NCI-H128 (cell line): ENCODE data around the gene TSPAN6.

Experiments
- DNase-seq: peaks from one replicate; lab custom pipeline; 2025; ENCODE audit not compliant: unreplicated experiment; lab: John Stamatoyannopoulos, UW

TSPAN6 gene

GRCh38 chrX:100636321-100636991 is at the start of gene TSPAN6:
Gene TSPAN6 (minus strand): TSS chrX:100636806. CDS start chrX:100636694, 112 bp downstream.
- peak; percentile 54 for DNase-seq

DNA sequence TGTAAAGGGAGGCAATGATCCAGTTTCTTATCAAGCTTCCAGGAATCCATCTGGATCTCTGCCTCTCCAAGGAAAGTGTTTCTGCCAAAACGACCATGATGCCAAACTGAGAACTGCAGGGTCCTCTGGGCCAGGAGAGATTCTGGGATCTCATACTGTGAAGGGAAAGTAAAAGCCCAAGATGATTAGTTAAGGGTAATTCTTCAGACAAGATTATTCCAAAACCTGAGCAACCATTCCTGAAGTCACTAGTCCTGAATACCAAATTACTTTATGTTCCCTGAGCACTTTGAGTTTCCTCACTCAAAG is 49.3 kb upstream of the TSPAN6 start:
- no peak for DNase-seq

DNA sequence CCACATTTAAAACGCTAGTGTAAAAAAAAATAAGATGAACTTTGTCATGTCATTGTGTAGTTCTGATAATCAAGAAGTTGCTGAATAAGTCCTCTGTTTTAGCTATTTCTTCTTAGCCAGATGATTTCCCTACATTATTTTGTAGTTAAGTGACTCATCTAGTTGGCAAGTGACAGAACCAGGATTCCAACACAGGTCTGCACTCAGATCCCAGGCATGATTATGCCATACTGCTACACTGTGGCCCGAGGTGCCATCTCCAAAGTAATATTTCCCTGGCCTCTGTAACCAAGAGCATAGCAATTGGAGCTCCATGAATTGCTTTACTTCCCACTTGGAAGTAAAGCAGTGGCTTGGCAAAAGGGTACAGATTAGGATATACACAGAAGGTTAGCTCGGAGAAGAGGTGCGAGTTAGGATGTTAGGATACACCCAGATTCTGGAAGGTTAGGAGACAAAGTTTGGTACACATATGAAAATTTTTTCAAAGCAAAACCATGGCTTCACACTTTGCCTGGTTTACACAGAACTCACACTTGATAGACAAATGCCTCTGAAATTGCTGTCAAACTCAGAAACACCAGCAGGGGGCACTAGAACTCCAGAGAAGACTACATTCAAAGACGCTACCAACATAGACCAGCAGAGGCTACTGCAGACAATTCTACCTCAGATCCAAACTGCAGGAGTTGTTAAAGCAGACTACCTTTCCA is 48.8 kb upstream of the TSPAN6 start:
- DNase-seq: peak; percentile 38

DNA sequence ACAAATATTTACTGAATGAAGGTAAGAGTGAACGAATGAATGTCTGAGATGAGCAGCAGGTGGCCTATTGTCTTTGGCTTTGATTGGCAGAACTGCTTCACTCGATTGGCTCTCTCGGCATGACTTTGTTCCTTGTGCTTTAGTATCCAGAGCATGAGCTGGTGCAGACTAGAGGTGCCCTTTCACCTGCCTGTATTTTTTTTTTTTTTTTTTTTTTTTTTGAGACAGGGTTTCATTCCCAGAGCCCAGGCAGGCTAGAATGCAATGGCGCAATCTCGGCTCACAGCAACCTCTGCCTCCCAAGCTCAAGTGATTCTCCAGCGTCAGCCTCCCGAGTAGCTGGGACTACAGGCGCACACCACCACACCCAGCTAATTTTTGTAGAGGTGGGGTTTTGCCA is 46.3 kb upstream of the TSPAN6 start:
- no peak for DNase-seq

DNA sequence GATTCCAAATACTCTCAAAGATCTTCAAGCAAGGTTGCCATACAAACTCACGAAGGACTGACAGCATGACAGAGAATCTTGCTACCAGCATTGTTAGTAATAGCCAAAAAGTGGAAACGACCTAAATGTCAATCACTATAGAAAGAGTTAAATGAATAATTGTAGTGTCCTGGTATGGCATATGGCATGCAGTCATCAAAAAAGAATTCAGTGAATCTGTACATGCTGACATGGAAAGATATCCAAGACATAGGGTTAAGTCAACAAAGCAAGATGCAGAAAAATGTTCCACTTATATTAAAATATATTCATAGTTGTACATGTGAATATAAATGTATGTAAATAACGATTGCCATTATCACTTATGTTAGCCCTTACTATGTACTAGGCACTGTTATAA is 45.0 kb upstream of the TSPAN6 start:
- DNase-seq: no peak

DNA sequence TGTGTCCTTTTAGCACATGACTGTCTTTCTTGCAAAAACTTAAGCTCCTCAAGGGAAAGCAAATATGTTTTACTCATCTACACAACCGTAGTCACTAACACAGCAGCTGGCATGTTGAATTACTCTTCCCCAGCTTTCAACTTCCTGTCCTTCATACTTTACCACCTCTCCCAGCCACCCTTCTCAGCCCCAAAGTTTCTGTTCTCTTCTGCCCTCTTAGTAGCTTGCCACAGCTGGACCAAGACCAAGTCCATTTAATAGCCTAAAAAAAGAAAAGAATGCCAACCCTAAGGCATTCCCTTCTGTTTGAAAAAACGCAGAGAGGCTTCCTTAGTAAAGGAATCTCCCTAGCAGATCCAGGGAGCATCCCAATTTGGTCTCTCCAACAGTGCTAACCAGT is 44.1 kb upstream of the TSPAN6 start:
- no peak for DNase-seq

DNA sequence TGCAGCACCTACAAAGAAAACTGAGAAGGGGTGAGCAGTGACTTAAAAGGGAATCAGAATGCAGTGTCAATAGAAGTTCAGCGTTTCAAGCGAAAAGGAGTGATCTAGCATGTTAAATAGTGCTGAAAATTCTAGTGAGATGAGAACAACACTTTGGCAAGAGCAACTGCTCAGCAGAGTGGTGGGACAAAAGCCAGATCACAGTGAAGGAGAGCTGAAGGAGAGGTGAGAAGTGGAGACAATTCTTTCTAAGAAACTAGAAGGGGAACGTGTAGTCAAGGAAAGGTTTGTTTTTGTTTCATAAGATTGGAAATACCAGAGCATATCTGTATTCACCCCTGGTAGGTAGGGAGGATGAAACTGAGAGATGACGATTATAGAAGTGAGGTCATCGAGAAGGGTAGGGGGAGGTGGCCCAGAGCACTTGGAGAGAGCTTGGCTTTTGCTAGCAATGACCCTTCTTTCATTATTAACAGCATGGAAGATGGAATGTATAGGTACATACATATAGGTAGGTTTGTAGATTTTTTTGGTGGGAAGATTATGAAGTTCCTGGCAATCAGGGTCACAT is 41.1 kb upstream of the TSPAN6 start:
- no peak for DNase-seq

DNA sequence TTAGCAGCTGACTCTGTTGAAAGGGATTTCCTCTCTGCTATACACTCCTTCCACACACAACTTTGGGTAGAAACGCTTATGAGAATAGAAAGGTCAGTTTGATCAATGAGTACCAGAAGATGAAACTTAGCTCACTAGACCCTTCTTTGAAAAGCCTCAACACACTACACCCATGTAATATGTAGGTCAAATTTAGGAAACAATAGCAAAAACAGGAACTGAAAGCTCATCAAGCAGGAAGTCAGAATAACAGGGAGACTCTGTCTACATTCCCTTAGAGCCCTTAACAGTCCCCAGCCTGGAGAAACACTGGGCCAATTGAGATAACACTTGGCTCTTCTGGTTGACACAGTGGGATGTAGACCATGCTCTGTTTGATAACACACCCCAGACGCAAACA is 38.1 kb upstream of the TSPAN6 start:
- no peak for DNase-seq

DNA sequence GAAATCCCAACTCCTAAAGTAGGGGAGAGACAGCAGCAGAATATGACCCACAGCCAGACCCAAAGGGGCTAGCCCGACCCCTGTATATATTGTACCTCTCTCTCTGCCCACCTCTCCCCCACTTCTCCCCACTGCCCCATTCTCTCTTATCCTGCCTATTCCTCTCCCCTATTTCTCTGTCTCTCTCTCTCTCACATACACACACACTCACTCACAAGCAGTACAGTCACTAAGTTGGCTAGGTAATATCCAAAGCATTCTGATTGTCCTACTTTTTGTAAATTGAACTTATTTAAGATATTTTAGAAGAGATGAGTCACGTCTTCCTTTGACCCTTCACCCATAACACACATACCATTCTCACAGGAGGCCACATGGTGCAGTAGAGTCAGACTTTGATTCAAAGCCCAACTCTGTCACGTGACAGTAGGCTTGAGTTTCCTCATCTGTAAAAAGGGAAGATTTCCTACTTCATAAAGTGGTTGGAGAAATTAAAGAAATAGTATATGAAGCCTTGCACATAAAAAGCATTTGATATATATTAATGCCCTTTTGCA is 36.9 kb upstream of the TSPAN6 start:
- DNase-seq: no peak

DNA sequence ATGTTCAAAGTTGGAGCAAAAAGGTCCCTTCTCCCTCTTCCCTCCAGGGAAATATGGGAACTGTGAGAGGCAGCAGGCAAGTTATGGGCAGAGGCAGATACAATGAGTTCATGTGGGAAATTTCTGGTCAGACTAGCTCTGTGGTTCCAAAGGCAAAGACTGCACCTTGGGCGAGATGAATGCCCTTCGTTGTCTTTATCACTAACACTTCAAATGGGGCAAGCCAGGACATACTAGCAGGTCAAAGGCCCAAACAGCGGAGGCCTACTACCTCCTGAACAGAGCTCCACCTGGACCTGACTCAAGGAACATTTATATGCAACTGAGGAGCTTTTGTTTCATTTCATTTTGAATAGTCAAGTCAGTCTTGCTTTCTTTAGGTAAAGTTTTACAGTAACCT is 36.4 kb upstream of the TSPAN6 start:
- no peak for DNase-seq

- no peak for DNase-seq
These were observed 27.0 kb upstream of the TSPAN6 start for GRCh38 chrX:100663642-100664041.

DNA sequence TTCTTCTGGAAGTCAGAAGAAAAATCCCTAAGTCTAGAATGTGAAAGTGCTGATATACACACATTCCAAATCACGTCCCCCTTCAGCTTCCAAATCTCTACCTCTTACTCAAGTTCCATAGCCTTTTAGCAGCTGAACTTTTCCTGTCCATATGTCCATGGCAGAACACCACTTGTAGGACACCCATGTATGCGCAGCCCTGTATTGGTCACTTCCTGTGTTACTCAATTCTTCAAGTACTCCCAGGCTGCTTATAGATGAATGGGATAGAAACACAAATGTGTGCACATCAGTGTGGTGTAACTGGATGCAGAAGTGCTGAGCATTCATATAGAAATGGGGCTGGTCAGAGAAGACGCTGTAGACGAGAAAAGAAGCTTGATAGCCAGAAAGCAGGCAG is 26.2 kb upstream of the TSPAN6 start:
- DNase-seq: no peak

- DNase-seq: no peak
These were observed 25.6 kb upstream of the TSPAN6 start for GRCh38 chrX:100662170-100662569.

GRCh38 chrX:100659431-100660137 is 23.0 kb upstream of the TSPAN6 start:
- no peak for DNase-seq

DNA sequence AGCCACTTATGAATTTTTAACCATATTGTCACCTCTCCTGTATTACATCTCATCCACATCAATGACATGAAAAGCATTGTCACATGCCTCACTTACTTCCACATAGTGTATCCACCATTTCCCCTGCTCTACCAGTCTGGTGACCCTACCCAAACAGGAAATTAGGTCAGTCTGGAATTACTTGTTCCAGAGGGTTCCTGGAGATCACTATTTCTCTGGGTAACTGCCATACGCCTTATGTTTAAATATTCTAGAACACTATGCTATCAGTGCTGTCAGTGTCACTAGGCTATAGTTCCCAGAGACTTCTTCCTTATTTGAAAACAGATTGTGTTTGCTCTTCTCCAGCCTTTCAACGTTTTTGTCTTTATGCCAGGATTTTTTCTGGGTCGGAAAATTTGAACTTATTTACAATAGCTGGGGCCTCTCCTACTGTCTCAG is 22.4 kb upstream of the TSPAN6 start:
- no peak for DNase-seq

GRCh38 chrX:100654261-100654660 is 17.7 kb upstream of the TSPAN6 start:
- no peak for DNase-seq

- DNase-seq: no peak
These were observed 15.7 kb upstream of the TSPAN6 start for GRCh38 chrX:100652266-100652665.

DNA sequence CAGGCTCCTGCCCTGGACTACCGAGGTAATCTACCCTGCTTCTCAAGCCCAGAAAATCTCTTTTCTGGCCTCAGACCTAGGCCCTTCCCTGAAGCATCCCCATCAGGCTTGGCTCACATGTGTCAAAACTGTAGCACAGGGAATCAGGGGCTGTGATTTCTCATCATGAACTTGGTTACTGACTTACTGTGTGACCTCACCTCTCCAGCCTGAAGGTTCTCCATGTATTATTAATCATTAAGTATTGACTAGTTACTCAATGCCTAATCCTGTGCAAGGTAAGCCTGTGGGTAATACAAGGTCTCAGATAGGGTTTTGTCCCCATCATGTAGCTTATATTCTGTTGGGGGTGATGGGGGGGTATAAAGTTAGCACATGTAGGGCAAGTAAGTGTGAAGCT is 14.2 kb upstream of the TSPAN6 start:
- DNase-seq: no peak

- no peak for DNase-seq
These were observed 13.1 kb upstream of the TSPAN6 start for GRCh38 chrX:100649550-100650356.

- no peak for DNase-seq
These were observed 12.1 kb upstream of the TSPAN6 start for GRCh38 chrX:100648458-100649417.
